LHCN-M2 (cell line): ENCODE measurements around the gene AURKA. TPM values are rescaled to one million over a fixed set of nuclear protein-coding genes. Genes with fewer than 3 reads are reported as not detected.
A peak's percentile ranks its signal among the peaks of the same experiment; 100 is the strongest.

Experiments
- DNase-seq: peaks from one replicate; pipeline ENCODE4 v3.0.0-alpha.2; 2012; ENCODE audit warnings: low read depth
- polyA plus RNA-seq: library from polyadenylated mRNA; unstranded; fragments of >200 nt; gene quantifications from one replicate; pipeline ENCODE4 v1.2.1, GENCODE V29; 2012; ENCODE audit warnings: missing spikeins
- total RNA-seq: library from RNA; depleted of rRNA; stranded (reverse); fragments of >200 nt; gene quantifications from 2 replicates; pipeline ENCODE4 v1.2.3, GENCODE V29; 2014; rRNA removed

Gene AURKA
- 117 and 130 TPM in 2 replicates for total RNA-seq
- 37.3 TPM for polyA plus RNA-seq

DNA sequence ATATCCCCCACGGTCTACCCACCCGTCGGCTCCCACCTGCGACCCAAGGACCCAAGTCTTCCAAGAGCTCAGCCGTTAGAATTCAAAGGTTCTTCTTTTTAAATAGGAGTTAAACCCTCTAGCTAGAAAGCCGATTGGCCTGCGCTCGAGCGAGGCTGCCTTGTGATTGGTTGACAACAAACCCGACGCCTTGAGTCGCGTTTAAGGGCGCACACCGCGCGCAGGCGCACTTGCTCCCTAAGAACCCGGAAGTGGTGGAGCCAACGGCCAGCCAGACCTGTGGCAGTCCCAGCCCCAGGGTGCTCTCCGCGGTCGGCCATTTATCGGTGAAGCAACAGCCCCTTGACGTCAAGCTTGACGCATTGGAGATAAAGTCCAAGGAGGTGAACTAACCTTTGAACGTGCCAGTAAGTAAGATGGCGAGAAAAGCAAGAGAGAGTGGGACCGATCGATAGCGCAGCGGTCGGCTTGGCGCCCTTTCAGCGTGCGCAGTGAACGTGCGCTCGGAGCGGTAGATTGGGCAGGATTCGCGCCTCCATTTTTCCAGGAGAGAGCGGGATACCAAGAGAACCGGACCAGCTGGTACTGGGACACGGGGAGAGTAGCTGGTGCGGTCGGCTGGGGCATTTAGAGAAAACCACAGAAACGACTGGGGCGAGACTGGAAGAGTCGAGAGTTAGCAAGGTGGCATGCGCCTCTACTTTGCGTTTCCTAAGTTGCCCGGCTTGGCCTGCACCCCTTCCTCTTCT lies at the start of gene AURKA, which contains the start of gene CSTF1:
AURKA (minus strand) TSS at position 84 of the 749 bp plus-strand sequence. CDS start 4,018 bp downstream, outside the sequence.
CSTF1 (plus strand) TSS at position 514 of the 749 bp plus-strand sequence. CDS start 2,908 bp downstream, outside the sequence.
- peak; percentile 100 for DNase-seq

GRCh38 chr20:56440346-56441007 lies 48.5 kb upstream of the AURKA start:
- DNase-seq, result peak; percentile 51

GRCh38 chr20:56439771-56440291 lies 47.8 kb upstream of the AURKA start:
- DNase-seq, result peak; percentile 97

DNA sequence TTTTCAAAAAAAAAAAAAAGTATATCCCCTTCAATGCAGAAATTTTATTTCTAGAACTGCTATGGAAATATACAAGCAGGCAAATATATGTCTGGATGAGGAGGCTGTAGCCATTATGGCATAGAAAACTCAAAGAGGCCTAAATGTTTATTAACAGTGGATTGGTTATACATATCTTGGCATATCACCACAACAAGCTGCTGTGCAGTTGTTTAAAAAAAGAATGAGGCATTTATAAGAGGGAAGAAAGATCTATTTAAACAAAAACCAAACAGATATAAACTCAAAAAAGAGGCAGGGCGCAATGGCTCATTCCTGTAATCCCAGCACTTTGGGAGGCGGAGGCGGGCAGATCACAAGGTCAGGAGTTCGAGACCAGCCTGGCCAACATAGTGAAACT lies 46.3 kb upstream of the AURKA start:
- no peak for DNase-seq

GRCh38 chr20:56437196-56437960 lies 45.4 kb upstream of the AURKA start:
- no peak for DNase-seq

GRCh38 chr20:56433880-56434255 lies 41.9 kb upstream of the AURKA start:
- no peak for DNase-seq

GRCh38 chr20:56433221-56433879 lies 41.3 kb upstream of the AURKA start:
- no peak for DNase-seq

DNA sequence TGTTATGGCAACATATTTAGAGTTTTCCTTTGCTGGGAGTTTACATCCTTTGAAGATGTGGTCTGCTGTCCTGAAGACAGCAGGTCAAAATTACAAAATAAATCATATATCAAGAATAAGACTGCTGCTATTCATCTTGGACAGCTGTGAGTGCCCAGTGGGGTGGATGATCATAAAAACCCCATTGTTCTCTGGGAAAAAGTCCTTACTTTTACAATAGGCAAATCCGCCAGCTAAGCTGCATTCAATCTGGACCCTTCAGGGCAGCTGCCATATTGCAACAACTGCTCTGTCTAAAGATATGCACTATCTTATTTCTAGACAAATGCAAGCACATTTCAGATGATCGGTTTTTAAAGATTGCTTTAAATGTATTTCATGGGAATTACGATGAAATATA lies 39.5 kb upstream of the AURKA start:
- peak; percentile 16 for DNase-seq

GRCh38 chr20:56430957-56431356 lies 38.9 kb upstream of the AURKA start:
- DNase-seq, result no peak

- no peak for DNase-seq
These were observed 38.4 kb upstream of the AURKA start for GRCh38 chr20:56430461-56430860.

GRCh38 chr20:56429941-56430340 lies 37.9 kb upstream of the AURKA start:
- DNase-seq, result no peak

DNA sequence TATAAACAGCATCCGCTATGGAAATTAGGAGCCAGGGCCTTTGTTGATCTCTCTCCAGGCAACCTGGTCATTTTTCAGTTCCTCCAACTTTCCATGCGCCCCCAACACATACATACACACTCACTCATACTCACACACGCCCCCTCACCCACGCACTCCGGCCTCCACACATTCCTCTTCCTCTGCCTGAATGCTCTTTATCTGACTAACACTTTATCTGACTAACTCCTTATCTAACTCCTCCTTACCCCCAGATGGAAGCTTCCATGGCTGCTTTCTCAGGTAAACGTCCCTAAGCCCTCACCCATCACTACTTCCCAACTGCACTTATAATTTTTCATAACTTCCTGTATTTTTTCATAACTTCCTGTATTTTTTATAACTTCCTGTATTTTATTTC lies 37.5 kb upstream of the AURKA start:
- DNase-seq, result peak; percentile 37

GRCh38 chr20:56428881-56429280 lies 36.9 kb upstream of the AURKA start:
- DNase-seq, result no peak

DNA sequence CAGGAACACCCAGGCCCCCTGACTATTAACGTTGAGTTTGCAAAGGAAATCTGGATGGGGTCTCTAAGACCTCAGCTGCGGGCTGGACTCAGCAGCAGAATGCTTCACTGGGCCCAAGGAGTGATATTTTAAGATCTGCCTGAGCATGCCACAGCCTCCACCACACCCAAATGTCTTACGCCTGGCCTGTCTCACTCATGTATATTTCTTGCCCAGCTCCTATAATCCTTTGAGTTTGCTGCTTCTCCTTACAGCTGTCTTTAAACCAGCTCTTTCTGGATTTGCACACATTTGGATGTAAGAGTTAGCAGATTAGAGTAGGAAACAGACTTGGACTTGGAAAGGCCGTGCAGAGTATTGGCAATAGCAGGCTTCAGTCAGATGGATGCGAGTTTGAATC lies 36.4 kb upstream of the AURKA start:
- no peak for DNase-seq

GRCh38 chr20:56427797-56428196 lies 35.8 kb upstream of the AURKA start:
- DNase-seq, result no peak

GRCh38 chr20:56426926-56427325 lies 34.9 kb upstream of the AURKA start:
- no peak for DNase-seq

GRCh38 chr20:56426026-56426425 lies 34.0 kb upstream of the AURKA start:
- no peak for DNase-seq

DNA sequence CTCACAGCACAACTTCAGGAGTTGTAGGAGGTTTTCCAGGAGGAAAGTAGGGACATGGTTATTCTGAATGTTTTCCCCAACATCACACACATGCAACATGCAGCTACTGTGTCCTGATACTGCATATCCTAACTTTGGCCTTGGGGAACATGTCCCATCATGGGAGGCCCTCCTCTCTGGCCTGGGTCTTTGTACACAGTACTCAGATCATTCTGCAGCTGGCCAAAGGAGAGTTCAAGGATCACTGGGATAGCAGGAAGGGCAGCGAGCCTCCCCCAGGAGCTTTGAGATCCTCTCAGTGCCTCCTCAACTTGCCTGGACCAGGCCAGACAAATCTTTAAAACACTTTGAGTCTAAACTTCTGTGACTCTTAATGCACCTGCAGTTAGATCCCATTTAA lies 32.9 kb upstream of the AURKA start:
- DNase-seq, result no peak

DNA sequence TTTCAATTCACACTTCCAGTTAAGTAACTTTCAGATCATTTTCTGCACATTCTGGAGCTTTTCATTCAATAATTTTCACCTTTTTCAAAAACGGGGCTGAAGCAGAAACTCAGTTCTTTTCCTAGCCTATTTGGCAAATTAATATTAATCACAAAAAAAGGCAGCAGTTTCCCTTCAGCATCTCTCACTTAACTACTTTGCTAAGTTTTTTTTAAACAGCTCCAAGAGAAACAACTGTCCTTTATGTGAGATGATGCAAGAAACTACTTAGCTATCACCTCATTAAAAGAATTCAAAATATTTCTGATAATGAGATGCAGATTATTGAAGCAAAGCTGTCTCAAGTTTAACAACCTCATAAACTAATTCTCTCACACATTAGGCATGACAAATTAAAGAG lies 31.9 kb upstream of the AURKA start:
- DNase-seq, result no peak

DNA sequence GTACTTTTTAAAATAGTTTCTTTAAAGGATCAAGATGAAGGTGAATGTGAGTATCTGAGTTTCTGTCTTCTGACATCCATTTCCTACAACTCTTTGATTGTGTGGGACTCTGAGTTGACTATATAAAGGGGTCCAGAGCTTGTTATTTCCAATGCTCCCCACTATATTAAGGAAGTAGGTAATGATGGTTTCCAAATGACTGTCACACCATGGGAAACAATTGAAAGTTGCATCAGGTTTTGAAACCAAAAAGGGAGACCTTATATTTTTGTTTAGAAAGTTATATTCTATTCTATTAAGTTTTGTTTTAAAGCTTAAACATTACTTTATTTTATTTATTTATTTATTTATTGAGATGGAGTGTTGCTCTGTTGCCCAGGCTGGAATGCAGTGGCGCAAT lies 31.2 kb upstream of the AURKA start:
- no peak for DNase-seq

GRCh38 chr20:56422824-56423189 lies 30.8 kb upstream of the AURKA start:
- peak; percentile 84 for DNase-seq
